GM23338 (cell line): ENCODE results near the gene KRT6A.

Source experiments
- CREB1 ChIP-seq: fragments of 250-450 bp; sonication (Bioruptor Pico); IDR thresholded peaks from 2 replicates; pipeline ENCODE4 v1.5.0; 2020; ENCODE audit warnings: low read depth, mild to moderate bottlenecking, moderate library complexity
- EZH2 ChIP-seq: fragments of 200-600 bp; sonication (generic); IDR thresholded peaks from one replicate; pipeline ENCODE4 v1.8.0; 2017; ENCODE audit warnings: antibody characterized with exemption, mild to moderate bottlenecking, low read depth; ENCODE audit not compliant: unreplicated experiment
- EZH2phosphoT487 ChIP-seq: fragments of 200-600 bp; sonication (generic); IDR thresholded peaks from one replicate; pipeline ENCODE4 v1.8.1; 2018; ENCODE audit warnings: antibody characterized with exemption; ENCODE audit not compliant: unreplicated experiment
- JUNB ChIP-seq: IDR thresholded peaks from one replicate; pipeline ENCODE4 v1.6.1; 2016; ENCODE audit warnings: antibody characterized with exemption; ENCODE audit not compliant: unreplicated experiment
- NANOG ChIP-seq: IDR thresholded peaks from 2 replicates; pipeline ENCODE4 v1.6.1; 2016; ENCODE audit warnings: antibody characterized with exemption, borderline replicate concordance
- POLR2AphosphoS5 ChIP-seq: IDR thresholded peaks from 2 replicates; pipeline ENCODE4 v1.6.1; 2016; ENCODE audit warnings: antibody characterized with exemption, low read depth
- STAT1 ChIP-seq: IDR thresholded peaks from one replicate; pipeline ENCODE4 v1.6.1; 2016; ENCODE audit warnings: antibody characterized with exemption; ENCODE audit not compliant: unreplicated experiment
- ZNF114 ChIP-seq: fragments of 250-450 bp; sonication (Bioruptor Pico); IDR thresholded peaks from 2 replicates; pipeline ENCODE4 v1.5.0; 2020; ENCODE audit warnings: mild to moderate bottlenecking, moderate library complexity
- ZNF331 ChIP-seq: fragments of 250-450 bp; sonication (Bioruptor Pico); IDR thresholded peaks from 2 replicates; pipeline ENCODE4 v1.5.0; 2020; ENCODE audit warnings: low read depth, mild to moderate bottlenecking, moderate library complexity
- TF ChIP-seq, protein P1 (sequence below), 2 experiments: fragments of 200-600 bp in 1 of 2; sonication (generic) in 1 of 2; conservative IDR thresholded peaks; 2 replicates each; pipeline versions ENCODE4 v1.5.1 to v1.6.1; 2016 to 2017; ENCODE audit warnings: antibody characterized with exemption in 2 of 2, low read depth in 2 of 2, mild to moderate bottlenecking in 2 of 2, moderate library complexity in 1 of 2
- TF ChIP-seq, protein P2 (sequence below): IDR thresholded peaks from 2 replicates; pipeline ENCODE4 v1.6.1; 2016; ENCODE audit warnings: antibody characterized with exemption
- TF ChIP-seq, protein P3 (sequence below): IDR thresholded peaks from one replicate; pipeline ENCODE4 v1.6.1; 2018; ENCODE audit warnings: antibody characterized with exemption; ENCODE audit not compliant: unreplicated experiment
- TF ChIP-seq, protein P4 (sequence below): fragments of 250-450 bp; sonication (Bioruptor Pico); IDR thresholded peaks from 2 replicates; pipeline ENCODE4 v1.5.0; 2020; ENCODE audit warnings: mild to moderate bottlenecking, moderate library complexity

DNA sequence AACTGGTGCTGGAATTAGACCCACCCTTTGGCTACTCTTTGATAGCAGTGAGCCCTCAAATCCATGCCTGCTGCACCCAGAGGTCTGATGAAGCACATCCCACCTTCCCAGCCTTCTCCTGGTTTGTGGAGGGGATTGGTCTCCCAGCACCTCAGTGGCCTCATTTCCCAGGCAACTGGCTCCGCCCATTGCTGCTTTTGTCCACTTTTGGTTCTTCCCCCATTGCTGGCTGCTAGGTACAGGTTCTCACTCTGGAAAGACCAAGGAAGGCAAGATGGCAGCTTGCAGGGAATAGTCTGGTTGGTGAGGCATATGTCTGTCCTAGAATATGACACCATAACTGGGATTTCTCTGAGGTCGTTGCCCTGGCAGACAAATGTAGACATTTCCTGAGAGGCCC, 37.3 kb upstream of the KRT6A start:
- TF ChIP-seq, protein P1, sequence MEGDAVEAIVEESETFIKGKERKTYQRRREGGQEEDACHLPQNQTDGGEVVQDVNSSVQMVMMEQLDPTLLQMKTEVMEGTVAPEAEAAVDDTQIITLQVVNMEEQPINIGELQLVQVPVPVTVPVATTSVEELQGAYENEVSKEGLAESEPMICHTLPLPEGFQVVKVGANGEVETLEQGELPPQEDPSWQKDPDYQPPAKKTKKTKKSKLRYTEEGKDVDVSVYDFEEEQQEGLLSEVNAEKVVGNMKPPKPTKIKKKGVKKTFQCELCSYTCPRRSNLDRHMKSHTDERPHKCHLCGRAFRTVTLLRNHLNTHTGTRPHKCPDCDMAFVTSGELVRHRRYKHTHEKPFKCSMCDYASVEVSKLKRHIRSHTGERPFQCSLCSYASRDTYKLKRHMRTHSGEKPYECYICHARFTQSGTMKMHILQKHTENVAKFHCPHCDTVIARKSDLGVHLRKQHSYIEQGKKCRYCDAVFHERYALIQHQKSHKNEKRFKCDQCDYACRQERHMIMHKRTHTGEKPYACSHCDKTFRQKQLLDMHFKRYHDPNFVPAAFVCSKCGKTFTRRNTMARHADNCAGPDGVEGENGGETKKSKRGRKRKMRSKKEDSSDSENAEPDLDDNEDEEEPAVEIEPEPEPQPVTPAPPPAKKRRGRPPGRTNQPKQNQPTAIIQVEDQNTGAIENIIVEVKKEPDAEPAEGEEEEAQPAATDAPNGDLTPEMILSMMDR (conservative IDR thresholded peaks at IDR 0.05; ENCODE audit: low read depth in 2 of 2), result no peak
- TF ChIP-seq, protein P2, sequence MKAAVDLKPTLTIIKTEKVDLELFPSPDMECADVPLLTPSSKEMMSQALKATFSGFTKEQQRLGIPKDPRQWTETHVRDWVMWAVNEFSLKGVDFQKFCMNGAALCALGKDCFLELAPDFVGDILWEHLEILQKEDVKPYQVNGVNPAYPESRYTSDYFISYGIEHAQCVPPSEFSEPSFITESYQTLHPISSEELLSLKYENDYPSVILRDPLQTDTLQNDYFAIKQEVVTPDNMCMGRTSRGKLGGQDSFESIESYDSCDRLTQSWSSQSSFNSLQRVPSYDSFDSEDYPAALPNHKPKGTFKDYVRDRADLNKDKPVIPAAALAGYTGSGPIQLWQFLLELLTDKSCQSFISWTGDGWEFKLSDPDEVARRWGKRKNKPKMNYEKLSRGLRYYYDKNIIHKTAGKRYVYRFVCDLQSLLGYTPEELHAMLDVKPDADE, result no peak
- TF ChIP-seq EZH2 (no peak), STAT1 (no peak), ZNF331 (no peak), POLR2AphosphoS5 (no peak), EZH2phosphoT487 (no peak), JUNB (no peak), CREB1 (no peak), NANOG (no peak), ZNF114 (CRISPR knock-in tag) (no peak)
- TF ChIP-seq, protein P3, sequence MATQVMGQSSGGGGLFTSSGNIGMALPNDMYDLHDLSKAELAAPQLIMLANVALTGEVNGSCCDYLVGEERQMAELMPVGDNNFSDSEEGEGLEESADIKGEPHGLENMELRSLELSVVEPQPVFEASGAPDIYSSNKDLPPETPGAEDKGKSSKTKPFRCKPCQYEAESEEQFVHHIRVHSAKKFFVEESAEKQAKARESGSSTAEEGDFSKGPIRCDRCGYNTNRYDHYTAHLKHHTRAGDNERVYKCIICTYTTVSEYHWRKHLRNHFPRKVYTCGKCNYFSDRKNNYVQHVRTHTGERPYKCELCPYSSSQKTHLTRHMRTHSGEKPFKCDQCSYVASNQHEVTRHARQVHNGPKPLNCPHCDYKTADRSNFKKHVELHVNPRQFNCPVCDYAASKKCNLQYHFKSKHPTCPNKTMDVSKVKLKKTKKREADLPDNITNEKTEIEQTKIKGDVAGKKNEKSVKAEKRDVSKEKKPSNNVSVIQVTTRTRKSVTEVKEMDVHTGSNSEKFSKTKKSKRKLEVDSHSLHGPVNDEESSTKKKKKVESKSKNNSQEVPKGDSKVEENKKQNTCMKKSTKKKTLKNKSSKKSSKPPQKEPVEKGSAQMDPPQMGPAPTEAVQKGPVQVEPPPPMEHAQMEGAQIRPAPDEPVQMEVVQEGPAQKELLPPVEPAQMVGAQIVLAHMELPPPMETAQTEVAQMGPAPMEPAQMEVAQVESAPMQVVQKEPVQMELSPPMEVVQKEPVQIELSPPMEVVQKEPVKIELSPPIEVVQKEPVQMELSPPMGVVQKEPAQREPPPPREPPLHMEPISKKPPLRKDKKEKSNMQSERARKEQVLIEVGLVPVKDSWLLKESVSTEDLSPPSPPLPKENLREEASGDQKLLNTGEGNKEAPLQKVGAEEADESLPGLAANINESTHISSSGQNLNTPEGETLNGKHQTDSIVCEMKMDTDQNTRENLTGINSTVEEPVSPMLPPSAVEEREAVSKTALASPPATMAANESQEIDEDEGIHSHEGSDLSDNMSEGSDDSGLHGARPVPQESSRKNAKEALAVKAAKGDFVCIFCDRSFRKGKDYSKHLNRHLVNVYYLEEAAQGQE, result no peak
- TF ChIP-seq, protein P4, sequence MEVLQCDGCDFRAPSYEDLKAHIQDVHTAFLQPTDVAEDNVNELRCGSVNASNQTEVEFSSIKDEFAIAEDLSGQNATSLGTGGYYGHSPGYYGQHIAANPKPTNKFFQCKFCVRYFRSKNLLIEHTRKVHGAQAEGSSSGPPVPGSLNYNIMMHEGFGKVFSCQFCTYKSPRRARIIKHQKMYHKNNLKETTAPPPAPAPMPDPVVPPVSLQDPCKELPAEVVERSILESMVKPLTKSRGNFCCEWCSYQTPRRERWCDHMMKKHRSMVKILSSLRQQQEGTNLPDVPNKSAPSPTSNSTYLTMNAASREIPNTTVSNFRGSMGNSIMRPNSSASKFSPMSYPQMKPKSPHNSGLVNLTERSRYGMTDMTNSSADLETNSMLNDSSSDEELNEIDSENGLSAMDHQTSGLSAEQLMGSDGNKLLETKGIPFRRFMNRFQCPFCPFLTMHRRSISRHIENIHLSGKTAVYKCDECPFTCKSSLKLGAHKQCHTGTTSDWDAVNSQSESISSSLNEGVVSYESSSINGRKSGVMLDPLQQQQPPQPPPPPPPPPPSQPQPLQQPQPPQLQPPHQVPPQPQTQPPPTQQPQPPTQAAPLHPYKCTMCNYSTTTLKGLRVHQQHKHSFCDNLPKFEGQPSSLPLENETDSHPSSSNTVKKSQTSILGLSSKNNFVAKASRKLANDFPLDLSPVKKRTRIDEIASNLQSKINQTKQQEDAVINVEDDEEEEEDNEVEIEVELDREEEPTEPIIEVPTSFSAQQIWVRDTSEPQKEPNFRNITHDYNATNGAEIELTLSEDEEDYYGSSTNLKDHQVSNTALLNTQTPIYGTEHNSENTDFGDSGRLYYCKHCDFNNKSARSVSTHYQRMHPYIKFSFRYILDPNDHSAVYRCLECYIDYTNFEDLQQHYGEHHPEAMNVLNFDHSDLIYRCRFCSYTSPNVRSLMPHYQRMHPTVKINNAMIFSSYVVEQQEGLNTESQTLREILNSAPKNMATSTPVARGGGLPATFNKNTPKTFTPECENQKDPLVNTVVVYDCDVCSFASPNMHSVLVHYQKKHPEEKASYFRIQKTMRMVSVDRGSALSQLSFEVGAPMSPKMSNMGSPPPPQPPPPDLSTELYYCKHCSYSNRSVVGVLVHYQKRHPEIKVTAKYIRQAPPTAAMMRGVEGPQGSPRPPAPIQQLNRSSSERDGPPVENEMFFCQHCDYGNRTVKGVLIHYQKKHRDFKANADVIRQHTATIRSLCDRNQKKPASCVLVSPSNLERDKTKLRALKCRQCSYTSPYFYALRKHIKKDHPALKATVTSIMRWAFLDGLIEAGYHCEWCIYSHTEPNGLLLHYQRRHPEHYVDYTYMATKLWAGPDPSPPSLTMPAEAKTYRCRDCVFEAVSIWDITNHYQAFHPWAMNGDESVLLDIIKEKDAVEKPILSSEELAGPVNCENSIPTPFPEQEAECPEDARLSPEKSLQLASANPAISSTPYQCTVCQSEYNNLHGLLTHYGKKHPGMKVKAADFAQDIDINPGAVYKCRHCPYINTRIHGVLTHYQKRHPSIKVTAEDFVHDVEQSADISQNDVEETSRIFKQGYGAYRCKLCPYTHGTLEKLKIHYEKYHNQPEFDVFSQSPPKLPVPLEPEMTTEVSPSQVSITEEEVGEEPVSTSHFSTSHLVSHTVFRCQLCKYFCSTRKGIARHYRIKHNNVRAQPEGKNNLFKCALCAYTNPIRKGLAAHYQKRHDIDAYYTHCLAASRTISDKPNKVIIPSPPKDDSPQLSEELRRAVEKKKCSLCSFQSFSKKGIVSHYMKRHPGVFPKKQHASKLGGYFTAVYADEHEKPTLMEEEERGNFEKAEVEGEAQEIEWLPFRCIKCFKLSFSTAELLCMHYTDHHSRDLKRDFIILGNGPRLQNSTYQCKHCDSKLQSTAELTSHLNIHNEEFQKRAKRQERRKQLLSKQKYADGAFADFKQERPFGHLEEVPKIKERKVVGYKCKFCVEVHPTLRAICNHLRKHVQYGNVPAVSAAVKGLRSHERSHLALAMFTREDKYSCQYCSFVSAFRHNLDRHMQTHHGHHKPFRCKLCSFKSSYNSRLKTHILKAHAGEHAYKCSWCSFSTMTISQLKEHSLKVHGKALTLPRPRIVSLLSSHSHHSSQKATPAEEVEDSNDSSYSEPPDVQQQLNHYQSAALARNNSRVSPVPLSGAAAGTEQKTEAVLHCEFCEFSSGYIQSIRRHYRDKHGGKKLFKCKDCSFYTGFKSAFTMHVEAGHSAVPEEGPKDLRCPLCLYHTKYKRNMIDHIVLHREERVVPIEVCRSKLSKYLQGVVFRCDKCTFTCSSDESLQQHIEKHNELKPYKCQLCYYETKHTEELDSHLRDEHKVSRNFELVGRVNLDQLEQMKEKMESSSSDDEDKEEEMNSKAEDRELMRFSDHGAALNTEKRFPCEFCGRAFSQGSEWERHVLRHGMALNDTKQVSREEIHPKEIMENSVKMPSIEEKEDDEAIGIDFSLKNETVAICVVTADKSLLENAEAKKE (CRISPR knock-in tag), result no peak
